Astrocyte of the spinal cord (primary cell): Measurements from ENCODE around the gene SERPINA5.

Source experiments
- DNase-seq: peaks from one replicate; pipeline ENCODE4 v3.0.0; 2011; ENCODE audit warnings: low read depth, low spot score
- H3K4me3 ChIP-seq: 2 replicates; pipeline ENCODE4 v1.5.1; 2011; ENCODE audit warnings: low read depth, mild to moderate bottlenecking, low read length, moderate library complexity
- CTCF ChIP-seq: IDR thresholded peaks from 2 replicates; pipeline ENCODE4 v1.5.1; 2012; ENCODE audit warnings: low read depth, mild to moderate bottlenecking, low read length, inconsistent platforms
- in situ Hi-C: cut with HindIII; loops from 2 replicates; pipeline ENCODE4 v1.10.0; 2017; ENCODE audit warnings: low sequenced_read_pairs

The SERPINA5 gene

DNA sequence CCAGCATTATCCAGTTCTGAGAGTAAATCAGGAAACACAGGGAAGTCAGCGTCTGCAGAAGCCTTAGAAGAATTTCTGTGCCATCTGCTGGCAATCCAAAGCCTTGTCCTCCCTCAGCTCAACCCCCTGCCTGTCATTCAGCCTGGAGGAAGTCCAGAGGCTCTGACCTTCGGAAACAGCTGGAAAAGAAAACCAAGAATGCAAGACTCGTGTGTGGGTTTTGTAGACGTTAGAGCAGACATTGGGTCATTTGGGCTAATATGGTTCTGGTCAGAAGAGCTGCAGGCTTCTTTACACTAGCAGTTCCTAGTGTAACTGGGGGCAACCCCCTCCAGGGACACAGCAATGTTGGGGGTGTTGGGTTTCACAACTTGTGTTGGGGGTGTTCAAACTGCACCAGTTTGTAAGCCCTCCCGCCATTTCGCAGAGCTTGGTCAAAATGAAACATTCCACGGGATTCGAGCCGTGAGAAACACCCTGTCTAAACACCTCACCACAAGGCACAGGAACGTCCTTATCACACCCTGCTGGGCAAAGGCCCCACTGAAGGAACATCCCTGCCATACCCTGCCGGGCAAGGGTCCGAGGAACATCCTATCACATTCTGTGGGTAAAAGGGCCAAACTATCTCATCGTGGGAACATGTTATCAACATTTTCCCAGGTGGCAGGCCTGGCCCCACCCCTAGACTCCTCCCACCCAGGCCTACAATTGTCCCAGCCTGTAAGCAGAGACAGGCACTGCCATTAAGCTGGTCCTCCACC is 41.0 kb upstream of the SERPINA5 start:
- no peak overlapping the region for H3K4me3 ChIP-seq
- TF ChIP-seq CTCF = peak; percentile 9
- DNase-seq = peak; percentile 58
- in situ Hi-C loops = no loop called here

DNA sequence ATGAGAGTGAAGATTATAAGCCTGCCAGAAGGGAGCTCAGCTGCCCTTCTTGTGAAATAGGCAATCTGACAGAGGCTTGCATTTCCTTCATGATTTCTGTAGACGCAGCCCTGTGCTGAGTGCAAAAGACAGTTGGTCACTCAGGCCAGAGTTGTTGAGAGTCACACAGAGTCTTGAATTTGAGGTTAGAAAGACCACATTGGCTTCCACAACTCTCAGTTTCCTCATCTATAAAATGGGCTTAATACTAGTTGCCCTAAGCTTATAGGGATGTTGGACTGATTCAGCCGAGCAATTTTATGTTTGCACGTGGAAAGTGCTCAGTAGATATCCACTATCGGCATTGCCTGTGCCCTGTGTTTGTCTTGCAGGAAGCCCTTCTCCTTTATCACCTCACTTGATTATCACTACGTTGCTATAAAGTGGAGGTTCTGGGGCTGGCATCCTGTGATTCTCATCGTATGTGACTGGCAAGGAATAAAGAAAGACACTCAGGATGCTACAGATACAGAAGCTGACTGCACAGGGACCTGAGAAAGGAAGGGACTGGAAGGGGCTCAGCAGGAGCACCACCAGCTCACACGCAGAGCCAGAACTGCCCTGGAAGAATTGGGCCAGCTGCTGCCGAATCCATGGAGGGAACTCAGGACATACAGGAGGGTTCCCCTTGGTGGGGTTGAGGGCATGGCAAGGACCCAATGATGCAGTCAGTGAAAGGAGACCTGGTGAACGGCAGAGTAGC is 39.8 kb upstream of the SERPINA5 start:
- DNase-seq = no peak
- H3K4me3 ChIP-seq = no peak overlapping the region
- TF ChIP-seq CTCF = no peak
- in situ Hi-C loops = no loop called here

- in situ Hi-C loops = no loop called here
- H3K4me3 ChIP-seq = no peak overlapping the region
- TF ChIP-seq CTCF = no peak
- DNase-seq = peak; percentile 40
Measured at GRCh38 chr14:94542111-94542810, 39.0 kb upstream of the SERPINA5 start.

GRCh38 chr14:94542811-94543440 is 38.3 kb upstream of the SERPINA5 start:
- no peak for DNase-seq
- no peak overlapping the region for H3K4me3 ChIP-seq
- in situ Hi-C loops = no loop called here
- no peak for TF ChIP-seq CTCF

DNA sequence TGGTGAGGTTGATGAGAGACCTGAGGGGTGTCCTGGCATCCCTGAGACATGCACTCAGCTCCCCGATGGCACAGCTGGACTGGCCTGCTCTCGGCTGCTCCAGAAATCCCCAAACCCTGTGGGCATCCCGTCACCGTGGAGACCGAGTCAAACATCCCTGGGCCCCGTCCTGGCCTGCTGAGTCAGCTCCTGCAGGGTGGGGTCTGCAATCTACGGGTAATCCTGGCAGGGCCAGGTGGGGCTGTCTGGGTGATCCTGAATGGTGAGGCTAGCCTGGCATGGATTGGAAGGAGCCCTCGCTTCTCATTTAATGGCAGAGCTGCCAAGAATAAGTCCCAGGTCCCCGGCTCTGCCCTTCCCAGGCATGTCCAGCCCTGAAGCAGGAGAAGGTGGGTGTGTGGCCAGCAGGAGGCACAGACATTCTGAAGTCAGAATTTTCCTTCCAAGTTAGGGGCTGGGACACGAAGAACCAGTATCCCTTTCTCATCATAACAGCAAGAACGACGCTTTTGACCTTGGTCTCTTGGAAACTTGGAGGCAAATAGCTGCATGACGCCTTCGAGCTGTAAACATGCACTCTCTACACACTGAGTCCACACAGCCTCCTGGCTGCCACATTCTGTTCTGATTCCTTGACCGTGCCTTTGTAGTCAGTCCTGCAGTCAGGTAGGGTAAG is 37.6 kb upstream of the SERPINA5 start:
- peak; percentile 25 for DNase-seq
- H3K4me3 ChIP-seq = no peak overlapping the region
- no peak for TF ChIP-seq CTCF
- in situ Hi-C loops = no loop called here

DNA sequence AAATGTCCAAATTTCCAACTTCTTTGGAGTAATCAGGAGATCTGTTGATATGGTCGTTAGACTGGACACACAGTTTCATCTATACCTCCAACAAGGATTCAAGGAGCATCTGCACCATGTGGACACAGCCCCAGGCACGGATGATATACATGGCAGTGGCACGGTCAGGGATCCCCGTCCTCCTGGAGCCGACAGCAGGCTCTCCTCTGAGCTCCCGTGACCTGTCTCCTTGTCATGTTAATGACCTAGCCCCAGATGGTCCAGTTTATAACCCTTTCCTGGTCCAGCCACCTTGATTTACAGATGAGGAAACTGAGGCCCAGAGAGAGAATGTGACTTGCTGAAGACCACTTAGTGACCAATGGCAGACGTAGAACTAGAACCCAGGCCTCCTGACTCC is 36.5 kb upstream of the SERPINA5 start:
- no peak for TF ChIP-seq CTCF
- no peak overlapping the region for H3K4me3 ChIP-seq
- no peak for DNase-seq
- in situ Hi-C loops = no loop called here
